Inferior parietal cortex (tissue), 1 donor: Measurements from ENCODE around the gene FAM72B.
"Not testable (repeated sequence)": the region's sequence is repeated elsewhere in the genome, so short reads cannot be mapped to it uniquely, and the experiment has no call there.

Source experiments
- DNase-seq: peaks from one replicate; pipeline ENCODE4 v3.0.0-alpha.2; 2016; ENCODE audit errors: extremely low spot score

FAM72B gene

GRCh38 chr1:121152788-121153187, 31.4 kb downstream of the FAM72B start:
- DNase-seq = not testable (repeated sequence)

GRCh38 chr1:121151294-121151693, 32.8 kb downstream of the FAM72B start:
- not testable (repeated sequence) for DNase-seq

GRCh38 chr1:121148489-121149190, 35.5 kb downstream of the FAM72B start:
- DNase-seq = not testable (repeated sequence)

GRCh38 chr1:121140393-121140792, 43.7 kb downstream of the FAM72B start:
- DNase-seq = not testable (repeated sequence)

- DNase-seq = not testable (repeated sequence)
These were observed 52.6 kb downstream of the FAM72B start for GRCh38 chr1:121131494-121131893.

- DNase-seq = peak; percentile 1
These were observed 65.7 kb downstream of the FAM72B start for GRCh38 chr1:121118480-121118824.
